ENCODE results near the gene ITSN1.

DNA sequence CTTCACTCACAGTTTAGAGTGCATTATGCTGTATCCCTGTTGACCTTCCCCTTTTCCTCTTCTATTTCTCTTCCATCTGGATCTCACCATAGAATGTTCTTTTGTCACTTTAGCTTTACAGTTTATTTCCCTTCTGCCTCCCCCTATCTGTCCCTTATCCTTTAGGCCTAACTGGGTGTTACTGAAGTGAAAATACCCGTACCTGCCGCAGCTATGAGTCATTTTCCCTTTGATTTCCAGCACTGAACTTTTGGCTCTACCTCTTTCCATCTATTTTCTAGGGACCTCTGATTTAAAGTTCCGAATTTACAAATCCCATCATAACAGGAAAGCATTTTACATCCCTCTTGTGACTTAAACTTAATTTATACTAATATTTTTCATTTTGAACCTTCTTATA, 19.7 kb downstream of the ITSN1 start:
- TF ChIP-seq POLR2A (IDR thresholded peaks at IDR 0.05), result no peak
- TF ChIP-seq, protein P1, sequence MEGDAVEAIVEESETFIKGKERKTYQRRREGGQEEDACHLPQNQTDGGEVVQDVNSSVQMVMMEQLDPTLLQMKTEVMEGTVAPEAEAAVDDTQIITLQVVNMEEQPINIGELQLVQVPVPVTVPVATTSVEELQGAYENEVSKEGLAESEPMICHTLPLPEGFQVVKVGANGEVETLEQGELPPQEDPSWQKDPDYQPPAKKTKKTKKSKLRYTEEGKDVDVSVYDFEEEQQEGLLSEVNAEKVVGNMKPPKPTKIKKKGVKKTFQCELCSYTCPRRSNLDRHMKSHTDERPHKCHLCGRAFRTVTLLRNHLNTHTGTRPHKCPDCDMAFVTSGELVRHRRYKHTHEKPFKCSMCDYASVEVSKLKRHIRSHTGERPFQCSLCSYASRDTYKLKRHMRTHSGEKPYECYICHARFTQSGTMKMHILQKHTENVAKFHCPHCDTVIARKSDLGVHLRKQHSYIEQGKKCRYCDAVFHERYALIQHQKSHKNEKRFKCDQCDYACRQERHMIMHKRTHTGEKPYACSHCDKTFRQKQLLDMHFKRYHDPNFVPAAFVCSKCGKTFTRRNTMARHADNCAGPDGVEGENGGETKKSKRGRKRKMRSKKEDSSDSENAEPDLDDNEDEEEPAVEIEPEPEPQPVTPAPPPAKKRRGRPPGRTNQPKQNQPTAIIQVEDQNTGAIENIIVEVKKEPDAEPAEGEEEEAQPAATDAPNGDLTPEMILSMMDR (IDR thresholded peaks at IDR 0.05), result no peak
